ENCODE data around the gene RNF214.

DNA sequence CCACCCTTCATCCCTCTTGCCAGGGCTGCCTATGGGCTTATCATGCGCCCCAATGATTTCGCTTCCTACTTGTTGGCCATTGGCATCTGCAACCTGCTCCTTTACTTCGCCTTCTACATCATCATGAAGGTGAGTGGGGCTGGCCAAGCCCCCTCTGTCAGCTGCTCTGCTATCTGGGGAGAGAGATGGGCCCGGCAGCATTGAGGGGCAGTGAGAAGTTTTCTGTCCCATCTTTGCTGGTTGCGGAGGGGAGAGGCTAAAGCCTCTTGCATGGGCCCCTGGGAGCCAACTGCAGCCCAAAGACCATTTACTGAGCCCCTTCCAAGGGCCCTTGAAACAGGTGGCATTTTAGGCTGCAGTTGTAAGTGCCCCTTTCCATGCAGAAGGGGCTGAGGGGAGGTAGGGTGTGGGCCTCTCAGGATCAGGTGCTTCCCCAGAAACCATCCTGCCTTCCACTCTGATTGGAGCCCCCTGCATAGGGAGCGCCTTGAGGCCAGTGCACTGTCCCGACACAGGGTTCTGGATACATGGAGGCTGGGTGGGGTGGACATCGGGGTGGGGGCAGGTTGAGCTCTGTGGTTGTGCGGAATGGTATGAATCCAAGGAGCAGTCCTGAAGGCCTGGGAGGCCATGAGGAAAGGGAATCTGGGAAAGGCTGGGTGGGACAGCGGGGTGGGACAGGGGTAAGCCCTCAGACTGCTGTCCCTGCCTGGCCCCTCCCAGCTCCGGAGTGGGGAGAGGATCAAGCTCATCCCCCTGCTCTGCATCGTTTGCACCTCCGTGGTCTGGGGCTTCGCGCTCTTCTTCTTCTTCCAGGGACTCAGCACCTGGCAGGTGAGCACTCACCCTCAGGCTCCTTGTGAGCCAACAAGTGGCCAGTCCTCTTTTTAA, 39.1 kb upstream of the RNF214 start:
- TF ChIP-seq POLR2AphosphoS5 (IDR thresholded peaks at IDR 0.05) (no peak), POLR2A (IDR thresholded peaks at IDR 0.05) (no peak)
